D721Med (cell line): Measurements from ENCODE around the gene SLC25A45.
"Not testable (repeated sequence)": the region's sequence is repeated elsewhere in the genome, so short reads cannot be mapped to it uniquely, and the experiment has no call there.

Experiments used
- DNase-seq: peaks from one replicate; pipeline ENCODE4 v3.0.0; 2011; ENCODE audit warnings: low spot score; ENCODE audit not compliant: insufficient read length
- FAIRE-seq: peaks from 2 replicates; lab custom pipeline; 2011; peaks lifted over from hg19 to GRCh38; lab: Jason Lieb, UNC
- TF ChIP-seq, protein P1 (sequence below): IDR thresholded peaks from 2 replicates; pipeline ENCODE4 v1.5.1; 2012; ENCODE audit warnings: mild to moderate bottlenecking, control low read depth; ENCODE audit not compliant: insufficient read depth; ENCODE audit errors: missing control alignments

Gene SLC25A45

DNA sequence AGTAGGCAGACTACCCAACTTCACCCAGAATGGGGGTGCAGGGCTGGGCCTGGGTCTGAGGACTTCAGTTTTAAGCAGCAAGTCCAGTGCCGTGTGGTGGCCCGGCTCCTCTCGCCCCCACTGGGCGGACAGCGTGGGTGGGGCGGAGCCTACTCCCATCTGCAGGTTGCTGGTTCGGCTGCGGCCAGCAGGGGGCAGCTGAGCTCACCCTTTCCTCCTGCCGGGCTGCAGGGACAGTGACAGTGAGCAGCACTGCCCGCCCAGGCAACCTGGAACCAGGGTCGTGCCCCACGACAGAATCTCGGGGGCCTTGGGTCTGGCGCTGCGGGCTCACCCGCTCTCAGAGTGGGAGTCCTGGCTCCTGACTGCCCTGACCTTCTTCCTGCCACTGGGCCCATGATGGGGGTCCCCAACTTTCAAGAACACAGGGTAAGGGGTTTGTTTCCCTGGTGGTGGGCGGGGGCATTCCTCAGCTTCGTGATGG lies 33.9 kb upstream of the SLC25A45 start:
- no peak for FAIRE-seq
- TF ChIP-seq, protein P1, sequence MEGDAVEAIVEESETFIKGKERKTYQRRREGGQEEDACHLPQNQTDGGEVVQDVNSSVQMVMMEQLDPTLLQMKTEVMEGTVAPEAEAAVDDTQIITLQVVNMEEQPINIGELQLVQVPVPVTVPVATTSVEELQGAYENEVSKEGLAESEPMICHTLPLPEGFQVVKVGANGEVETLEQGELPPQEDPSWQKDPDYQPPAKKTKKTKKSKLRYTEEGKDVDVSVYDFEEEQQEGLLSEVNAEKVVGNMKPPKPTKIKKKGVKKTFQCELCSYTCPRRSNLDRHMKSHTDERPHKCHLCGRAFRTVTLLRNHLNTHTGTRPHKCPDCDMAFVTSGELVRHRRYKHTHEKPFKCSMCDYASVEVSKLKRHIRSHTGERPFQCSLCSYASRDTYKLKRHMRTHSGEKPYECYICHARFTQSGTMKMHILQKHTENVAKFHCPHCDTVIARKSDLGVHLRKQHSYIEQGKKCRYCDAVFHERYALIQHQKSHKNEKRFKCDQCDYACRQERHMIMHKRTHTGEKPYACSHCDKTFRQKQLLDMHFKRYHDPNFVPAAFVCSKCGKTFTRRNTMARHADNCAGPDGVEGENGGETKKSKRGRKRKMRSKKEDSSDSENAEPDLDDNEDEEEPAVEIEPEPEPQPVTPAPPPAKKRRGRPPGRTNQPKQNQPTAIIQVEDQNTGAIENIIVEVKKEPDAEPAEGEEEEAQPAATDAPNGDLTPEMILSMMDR, result peak; percentile 90
- DNase-seq, result peak; percentile 99

DNA sequence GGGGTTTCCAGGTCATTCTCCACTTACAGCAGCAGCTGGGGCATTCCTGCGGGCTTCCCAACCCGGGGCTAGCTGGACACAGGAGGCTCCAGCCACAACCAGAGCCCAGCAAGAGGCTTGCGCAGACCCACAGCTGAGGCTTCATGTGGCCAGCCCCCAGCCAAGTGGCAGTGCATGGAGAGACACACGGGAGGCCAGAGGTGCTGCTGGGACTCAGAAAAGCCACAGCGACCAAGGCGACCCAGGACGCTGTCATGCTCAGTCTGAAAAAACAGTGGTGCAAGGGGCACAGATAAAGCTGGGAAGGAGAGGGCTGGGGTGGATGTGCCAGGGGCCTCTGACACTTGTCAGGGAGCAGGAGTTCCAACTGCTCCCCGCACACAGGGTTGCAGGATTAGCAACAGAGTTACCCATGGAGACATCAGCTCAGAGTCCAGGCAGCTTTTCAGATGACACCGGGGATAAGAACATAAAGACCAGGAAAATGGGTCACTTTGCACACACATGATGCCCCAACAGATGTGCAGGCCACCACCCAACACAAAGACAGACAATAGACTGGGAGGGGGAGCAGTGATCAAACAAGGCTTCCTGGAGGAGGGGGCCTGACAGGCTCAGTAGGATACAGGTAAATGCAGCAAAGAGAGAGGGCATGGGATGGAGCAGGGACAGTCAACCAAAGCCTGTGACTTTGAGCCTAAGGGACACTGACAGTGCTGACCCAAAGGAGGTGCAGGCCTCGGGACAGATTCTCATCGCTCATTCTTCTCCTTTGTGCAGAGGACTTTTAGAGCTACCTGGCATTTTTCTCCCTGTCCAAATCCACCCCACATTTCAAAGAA lies 33.3 kb upstream of the SLC25A45 start:
- TF ChIP-seq, protein P1, result no peak
- DNase-seq (no peak), FAIRE-seq (no peak)

DNA sequence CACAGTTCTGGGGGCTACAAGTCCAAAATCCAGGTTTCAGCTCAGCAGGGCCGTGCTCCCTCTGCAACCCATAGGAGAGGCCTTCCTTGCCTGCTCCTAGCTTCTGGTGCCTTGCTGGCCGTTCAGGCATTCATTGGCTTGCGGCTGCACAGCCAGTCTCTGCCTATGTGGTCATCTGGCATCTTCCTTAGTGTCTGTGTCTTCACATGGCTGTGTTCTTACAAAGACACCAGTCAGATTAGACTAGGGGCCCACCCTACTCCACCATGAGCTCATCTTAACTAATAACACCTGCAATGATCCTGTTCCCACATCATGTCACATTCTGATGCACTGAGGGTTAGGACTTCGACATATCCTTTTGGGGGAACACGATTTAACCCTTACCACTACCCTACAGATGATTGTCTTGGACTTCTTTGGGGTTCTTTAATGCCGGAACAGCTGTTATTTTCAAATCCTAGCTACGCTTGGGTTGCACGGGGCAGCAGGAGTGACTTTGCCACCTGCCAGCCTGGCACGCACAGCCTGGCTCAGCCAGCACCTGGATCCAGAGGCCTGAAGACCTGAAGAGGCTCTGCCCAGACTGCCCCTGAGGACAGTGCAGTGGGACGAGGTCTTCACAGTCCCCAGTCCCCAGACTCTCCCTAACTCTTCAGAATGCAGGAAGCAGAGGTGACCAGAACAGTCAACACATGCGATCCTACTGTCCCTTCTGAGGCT lies 32.5 kb upstream of the SLC25A45 start:
- TF ChIP-seq, protein P1, result no peak
- no peak for DNase-seq
- FAIRE-seq, result no peak

DNA sequence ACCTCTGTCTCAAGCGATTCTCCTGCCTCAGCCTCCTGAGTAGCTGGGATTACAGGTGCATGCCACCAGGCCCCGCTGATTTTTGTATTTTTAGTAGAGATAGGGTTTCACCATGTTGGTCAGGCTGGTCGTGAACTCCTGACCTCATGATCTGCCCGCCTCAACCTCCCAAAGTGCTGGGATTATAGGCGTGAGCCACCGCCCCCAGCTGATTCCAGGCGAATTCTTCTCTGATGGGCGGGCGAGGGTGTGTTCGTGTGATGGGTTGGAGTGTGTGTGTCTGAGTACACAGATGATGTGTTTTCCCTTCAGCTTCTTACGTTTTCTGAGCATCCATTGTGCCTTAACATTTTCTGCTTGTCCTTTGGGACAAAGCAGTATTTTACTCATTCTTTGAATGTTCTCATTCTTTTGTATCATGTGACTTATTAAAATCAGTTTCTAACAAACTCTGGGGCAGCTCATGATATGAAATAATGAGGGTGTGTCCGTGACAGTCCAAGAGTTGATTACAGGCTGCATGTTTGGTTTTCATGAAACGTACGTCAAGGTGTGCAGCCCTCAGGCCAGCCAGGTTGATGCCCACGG lies 30.7 kb upstream of the SLC25A45 start:
- not testable (repeated sequence) for FAIRE-seq, DNase-seq

DNA sequence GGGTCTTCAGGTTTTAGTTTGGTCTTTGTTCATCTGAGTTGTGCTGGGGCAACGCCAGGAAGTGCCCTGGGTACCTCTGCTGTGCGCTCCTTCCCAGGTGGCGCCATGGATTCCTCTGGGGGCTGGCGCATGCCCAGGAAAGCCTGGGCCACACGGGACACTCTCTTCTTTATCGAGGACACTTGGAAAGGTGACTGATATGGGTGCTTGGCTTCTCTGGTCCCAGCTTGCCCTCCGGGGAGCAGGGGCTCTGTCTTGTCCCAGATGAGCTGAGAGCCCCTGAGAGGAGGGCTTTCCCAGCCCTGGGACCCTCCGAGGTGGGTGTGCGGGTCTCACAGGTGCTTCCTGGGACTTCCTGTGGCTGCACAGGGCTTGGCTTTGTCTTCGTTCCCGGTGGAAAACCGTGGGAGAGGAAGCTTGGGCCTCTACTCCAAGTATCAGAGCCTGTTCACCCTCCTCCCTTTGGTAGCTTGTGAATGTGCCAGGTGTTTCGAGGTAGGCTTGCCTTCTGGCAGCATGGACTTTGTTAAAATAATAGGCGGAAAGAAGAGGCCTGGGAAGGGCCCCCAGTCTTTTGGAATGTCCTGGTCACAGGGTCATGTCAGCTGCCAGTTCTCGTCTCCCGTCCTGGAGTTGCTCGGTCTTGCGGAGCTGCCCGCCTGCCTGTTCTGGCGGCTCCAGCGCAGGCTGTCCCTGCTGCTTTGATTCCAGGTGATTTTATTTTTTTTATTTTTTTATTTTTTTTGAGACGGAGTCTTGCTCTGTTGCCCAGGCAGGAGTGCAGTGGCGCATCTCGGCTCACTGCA lies 30.0 kb upstream of the SLC25A45 start:
- FAIRE-seq, result no peak
- DNase-seq, result no peak
- TF ChIP-seq, protein P1, result no peak

DNA sequence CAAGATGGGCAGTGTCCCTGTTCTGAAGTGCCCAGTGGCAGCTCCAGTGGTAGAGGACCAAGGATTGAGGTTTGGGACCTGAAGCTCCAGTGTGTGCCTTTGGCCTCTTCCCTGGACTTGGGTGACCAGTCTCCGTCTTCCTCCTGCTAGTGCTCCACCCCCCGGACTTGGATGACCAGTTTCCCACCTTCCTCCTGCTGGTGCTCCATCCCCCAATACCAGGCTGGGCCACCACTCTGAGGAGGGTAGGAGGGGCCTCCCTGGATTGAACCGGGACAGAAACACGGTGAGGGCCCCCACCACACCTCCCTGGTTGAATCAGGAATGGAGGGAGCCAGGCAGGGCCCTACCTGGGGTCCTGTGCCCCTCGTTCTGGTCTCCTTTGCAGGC lies 29.2 kb upstream of the SLC25A45 start:
- TF ChIP-seq, protein P1, result no peak
- FAIRE-seq (no peak), DNase-seq (no peak)
